Measurements from ENCODE around the gene ITGA2B. TPM values are rescaled to one million over a fixed set of nuclear protein-coding genes. Genes with fewer than 3 reads are reported as not detected.

Gene ITGA2B
- total and polyA plus RNA-seq, 2 experiments from 2014 or later = 13.3 to 13.9 TPM

DNA sequence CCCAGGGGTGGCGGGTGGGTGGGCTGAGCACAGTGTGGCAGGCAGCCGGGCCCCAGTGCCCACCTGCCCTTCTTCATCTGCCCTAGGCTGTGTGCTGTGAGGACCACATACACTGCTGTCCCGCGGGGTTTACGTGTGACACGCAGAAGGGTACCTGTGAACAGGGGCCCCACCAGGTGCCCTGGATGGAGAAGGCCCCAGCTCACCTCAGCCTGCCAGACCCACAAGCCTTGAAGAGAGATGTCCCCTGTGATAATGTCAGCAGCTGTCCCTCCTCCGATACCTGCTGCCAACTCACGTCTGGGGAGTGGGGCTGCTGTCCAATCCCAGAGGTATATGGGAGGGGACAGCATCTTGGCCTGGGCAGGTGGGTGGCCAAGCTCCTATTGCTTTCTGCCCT is 38.0 kb downstream of the ITGA2B start:
- Histone ChIP-seq H3K4me1 (ENCODE audit: insufficient read depth) (peaks cover 4% of the 10 kb centered on the region; the same call in 1 of the 2 replicates), H3K27me3 (ENCODE audit: insufficient read depth) (peaks cover 8% of the 10 kb centered on the region; the same call in 1 of the 2 replicates), H3K4me3 (no peak overlapping the region), H3K4me2 (no peak overlapping the region), H3K27ac (ENCODE audit: low read depth) (no peak overlapping the region), H3K79me2 (replicated peaks; ENCODE audit: insufficient read depth) (peaks cover 3% of the 10 kb centered on the region; the same call in 1 of the 2 replicates), H4K20me1 (replicated peaks; ENCODE audit: insufficient read depth) (peaks cover 3% of the 10 kb centered on the region; the same call in 1 of the 2 replicates), H3F3A (replicated peaks; ENCODE audit: low read depth) (peaks cover 10% of the 10 kb centered on the region; the same call in 1 of the 2 replicates), H2AFZ (no peak overlapping the region), H3K9me2 (ENCODE audit: insufficient read depth) (no peaks in the 10 kb centered on the region), H3K36me3 (ENCODE audit: insufficient read depth) (no peaks in the 10 kb centered on the region)
- ATAC-seq = no peak
- Mint-ChIP-seq H3K4me3 (no peak overlapping the region), H3K9me3 (peaks cover 2% of the 10 kb centered on the region; the same call in 1 of the 3 replicates), H3K27ac (no peak overlapping the region), H3K27me3 (ENCODE audit: insufficient read depth, low read depth, poor library complexity) (peaks cover 23% of the 10 kb centered on the region), H3K36me3 (ENCODE audit: low read depth) (peaks cover 8% of the 10 kb centered on the region; the same call in 2 of the 3 replicates), H3K4me1 (peaks cover 7% of the 10 kb centered on the region)
- no peak for DNase-seq (ENCODE audit: low spot score)
- TF ChIP-seq NANOG (IDR thresholded peaks at IDR 0.05; ENCODE audit: borderline replicate concordance) (no peak), STAT1 (IDR thresholded peaks at IDR 0.05; ENCODE audit: unreplicated experiment) (no peak), EZH2phosphoT487 (IDR thresholded peaks at IDR 0.05; ENCODE audit: unreplicated experiment) (no peak), EZH2 (IDR thresholded peaks at IDR 0.05; ENCODE audit: low read depth, unreplicated experiment) (no peak), ZNF331 (CRISPR knock-in tag; IDR thresholded peaks at IDR 0.05; ENCODE audit: low read depth) (no peak)
- TF ChIP-seq, protein P1, sequence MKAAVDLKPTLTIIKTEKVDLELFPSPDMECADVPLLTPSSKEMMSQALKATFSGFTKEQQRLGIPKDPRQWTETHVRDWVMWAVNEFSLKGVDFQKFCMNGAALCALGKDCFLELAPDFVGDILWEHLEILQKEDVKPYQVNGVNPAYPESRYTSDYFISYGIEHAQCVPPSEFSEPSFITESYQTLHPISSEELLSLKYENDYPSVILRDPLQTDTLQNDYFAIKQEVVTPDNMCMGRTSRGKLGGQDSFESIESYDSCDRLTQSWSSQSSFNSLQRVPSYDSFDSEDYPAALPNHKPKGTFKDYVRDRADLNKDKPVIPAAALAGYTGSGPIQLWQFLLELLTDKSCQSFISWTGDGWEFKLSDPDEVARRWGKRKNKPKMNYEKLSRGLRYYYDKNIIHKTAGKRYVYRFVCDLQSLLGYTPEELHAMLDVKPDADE (IDR thresholded peaks at IDR 0.05) = no peak
- TF ChIP-seq, protein P2, sequence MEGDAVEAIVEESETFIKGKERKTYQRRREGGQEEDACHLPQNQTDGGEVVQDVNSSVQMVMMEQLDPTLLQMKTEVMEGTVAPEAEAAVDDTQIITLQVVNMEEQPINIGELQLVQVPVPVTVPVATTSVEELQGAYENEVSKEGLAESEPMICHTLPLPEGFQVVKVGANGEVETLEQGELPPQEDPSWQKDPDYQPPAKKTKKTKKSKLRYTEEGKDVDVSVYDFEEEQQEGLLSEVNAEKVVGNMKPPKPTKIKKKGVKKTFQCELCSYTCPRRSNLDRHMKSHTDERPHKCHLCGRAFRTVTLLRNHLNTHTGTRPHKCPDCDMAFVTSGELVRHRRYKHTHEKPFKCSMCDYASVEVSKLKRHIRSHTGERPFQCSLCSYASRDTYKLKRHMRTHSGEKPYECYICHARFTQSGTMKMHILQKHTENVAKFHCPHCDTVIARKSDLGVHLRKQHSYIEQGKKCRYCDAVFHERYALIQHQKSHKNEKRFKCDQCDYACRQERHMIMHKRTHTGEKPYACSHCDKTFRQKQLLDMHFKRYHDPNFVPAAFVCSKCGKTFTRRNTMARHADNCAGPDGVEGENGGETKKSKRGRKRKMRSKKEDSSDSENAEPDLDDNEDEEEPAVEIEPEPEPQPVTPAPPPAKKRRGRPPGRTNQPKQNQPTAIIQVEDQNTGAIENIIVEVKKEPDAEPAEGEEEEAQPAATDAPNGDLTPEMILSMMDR (conservative IDR thresholded peaks at IDR 0.05; ENCODE audit: low read depth in 2 of 2) = no peak
- TF ChIP-seq, protein P3, sequence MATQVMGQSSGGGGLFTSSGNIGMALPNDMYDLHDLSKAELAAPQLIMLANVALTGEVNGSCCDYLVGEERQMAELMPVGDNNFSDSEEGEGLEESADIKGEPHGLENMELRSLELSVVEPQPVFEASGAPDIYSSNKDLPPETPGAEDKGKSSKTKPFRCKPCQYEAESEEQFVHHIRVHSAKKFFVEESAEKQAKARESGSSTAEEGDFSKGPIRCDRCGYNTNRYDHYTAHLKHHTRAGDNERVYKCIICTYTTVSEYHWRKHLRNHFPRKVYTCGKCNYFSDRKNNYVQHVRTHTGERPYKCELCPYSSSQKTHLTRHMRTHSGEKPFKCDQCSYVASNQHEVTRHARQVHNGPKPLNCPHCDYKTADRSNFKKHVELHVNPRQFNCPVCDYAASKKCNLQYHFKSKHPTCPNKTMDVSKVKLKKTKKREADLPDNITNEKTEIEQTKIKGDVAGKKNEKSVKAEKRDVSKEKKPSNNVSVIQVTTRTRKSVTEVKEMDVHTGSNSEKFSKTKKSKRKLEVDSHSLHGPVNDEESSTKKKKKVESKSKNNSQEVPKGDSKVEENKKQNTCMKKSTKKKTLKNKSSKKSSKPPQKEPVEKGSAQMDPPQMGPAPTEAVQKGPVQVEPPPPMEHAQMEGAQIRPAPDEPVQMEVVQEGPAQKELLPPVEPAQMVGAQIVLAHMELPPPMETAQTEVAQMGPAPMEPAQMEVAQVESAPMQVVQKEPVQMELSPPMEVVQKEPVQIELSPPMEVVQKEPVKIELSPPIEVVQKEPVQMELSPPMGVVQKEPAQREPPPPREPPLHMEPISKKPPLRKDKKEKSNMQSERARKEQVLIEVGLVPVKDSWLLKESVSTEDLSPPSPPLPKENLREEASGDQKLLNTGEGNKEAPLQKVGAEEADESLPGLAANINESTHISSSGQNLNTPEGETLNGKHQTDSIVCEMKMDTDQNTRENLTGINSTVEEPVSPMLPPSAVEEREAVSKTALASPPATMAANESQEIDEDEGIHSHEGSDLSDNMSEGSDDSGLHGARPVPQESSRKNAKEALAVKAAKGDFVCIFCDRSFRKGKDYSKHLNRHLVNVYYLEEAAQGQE (IDR thresholded peaks at IDR 0.05; ENCODE audit: unreplicated experiment) = no peak
- TF ChIP-seq, protein P4, sequence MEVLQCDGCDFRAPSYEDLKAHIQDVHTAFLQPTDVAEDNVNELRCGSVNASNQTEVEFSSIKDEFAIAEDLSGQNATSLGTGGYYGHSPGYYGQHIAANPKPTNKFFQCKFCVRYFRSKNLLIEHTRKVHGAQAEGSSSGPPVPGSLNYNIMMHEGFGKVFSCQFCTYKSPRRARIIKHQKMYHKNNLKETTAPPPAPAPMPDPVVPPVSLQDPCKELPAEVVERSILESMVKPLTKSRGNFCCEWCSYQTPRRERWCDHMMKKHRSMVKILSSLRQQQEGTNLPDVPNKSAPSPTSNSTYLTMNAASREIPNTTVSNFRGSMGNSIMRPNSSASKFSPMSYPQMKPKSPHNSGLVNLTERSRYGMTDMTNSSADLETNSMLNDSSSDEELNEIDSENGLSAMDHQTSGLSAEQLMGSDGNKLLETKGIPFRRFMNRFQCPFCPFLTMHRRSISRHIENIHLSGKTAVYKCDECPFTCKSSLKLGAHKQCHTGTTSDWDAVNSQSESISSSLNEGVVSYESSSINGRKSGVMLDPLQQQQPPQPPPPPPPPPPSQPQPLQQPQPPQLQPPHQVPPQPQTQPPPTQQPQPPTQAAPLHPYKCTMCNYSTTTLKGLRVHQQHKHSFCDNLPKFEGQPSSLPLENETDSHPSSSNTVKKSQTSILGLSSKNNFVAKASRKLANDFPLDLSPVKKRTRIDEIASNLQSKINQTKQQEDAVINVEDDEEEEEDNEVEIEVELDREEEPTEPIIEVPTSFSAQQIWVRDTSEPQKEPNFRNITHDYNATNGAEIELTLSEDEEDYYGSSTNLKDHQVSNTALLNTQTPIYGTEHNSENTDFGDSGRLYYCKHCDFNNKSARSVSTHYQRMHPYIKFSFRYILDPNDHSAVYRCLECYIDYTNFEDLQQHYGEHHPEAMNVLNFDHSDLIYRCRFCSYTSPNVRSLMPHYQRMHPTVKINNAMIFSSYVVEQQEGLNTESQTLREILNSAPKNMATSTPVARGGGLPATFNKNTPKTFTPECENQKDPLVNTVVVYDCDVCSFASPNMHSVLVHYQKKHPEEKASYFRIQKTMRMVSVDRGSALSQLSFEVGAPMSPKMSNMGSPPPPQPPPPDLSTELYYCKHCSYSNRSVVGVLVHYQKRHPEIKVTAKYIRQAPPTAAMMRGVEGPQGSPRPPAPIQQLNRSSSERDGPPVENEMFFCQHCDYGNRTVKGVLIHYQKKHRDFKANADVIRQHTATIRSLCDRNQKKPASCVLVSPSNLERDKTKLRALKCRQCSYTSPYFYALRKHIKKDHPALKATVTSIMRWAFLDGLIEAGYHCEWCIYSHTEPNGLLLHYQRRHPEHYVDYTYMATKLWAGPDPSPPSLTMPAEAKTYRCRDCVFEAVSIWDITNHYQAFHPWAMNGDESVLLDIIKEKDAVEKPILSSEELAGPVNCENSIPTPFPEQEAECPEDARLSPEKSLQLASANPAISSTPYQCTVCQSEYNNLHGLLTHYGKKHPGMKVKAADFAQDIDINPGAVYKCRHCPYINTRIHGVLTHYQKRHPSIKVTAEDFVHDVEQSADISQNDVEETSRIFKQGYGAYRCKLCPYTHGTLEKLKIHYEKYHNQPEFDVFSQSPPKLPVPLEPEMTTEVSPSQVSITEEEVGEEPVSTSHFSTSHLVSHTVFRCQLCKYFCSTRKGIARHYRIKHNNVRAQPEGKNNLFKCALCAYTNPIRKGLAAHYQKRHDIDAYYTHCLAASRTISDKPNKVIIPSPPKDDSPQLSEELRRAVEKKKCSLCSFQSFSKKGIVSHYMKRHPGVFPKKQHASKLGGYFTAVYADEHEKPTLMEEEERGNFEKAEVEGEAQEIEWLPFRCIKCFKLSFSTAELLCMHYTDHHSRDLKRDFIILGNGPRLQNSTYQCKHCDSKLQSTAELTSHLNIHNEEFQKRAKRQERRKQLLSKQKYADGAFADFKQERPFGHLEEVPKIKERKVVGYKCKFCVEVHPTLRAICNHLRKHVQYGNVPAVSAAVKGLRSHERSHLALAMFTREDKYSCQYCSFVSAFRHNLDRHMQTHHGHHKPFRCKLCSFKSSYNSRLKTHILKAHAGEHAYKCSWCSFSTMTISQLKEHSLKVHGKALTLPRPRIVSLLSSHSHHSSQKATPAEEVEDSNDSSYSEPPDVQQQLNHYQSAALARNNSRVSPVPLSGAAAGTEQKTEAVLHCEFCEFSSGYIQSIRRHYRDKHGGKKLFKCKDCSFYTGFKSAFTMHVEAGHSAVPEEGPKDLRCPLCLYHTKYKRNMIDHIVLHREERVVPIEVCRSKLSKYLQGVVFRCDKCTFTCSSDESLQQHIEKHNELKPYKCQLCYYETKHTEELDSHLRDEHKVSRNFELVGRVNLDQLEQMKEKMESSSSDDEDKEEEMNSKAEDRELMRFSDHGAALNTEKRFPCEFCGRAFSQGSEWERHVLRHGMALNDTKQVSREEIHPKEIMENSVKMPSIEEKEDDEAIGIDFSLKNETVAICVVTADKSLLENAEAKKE (CRISPR knock-in tag; IDR thresholded peaks at IDR 0.05) = no peak
